OCI-LY3 (cell line): Measurements from ENCODE around the gene HCN3.

Source experiments
- CTCF ChIP-seq: fragments of 200-600, 300-600 bp; sonication (generic); IDR thresholded peaks from 2 replicates; pipeline ENCODE4 v1.5.1; 2014; ENCODE audit warnings: antibody characterized with exemption, low read length, low read depth
- EZH2phosphoT487 ChIP-seq: fragments of 200-600 bp; shearing (Covaris generic); IDR thresholded peaks from 2 replicates; pipeline ENCODE4 v1.6.1; 2018; ENCODE audit warnings: antibody characterized with exemption, mixed run types, low read depth

DNA sequence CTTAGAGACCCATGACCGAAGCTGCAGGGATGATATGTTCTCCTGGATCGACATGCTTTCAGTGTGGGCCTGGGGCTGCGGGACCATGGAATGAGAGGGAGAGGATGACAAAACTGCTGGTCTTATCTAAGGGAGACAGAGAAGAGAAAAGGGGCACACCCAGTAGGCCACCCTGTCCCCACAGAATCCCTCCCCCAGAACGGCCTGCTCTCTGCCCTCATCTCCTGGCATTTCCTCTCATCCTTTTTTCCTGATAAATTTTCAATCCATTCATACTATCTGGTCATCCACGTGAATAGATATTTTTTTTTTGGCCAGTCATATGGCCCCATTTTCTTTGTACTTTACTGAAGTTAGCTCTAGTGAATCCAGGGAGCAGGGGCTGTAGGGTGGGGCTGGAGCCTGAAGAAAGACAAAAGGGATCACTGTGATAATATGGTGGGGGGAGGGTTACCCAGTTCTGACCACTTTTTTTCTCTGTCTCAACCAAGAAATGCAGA is 24.1 kb downstream of the HCN3 start, which contains the start of gene PKLR:
- TF ChIP-seq CTCF, result no peak
- TF ChIP-seq EZH2phosphoT487, result no peak
